ACHN (cell line): Measurements from ENCODE around the gene IFNA5.

Experiments
- DNase-seq: peaks from one replicate; pipeline ENCODE4 v3.0.0-alpha.2; 2015
- in situ Hi-C: cut with HindIII; loops from 2 replicates; pipeline ENCODE4 v1.10.0; 2017; ENCODE audit warnings: low sequenced_read_pairs, low pct_ligation_motif_present, low pct_unique_long_range_greater_than_20kb

The IFNA5 gene

DNA sequence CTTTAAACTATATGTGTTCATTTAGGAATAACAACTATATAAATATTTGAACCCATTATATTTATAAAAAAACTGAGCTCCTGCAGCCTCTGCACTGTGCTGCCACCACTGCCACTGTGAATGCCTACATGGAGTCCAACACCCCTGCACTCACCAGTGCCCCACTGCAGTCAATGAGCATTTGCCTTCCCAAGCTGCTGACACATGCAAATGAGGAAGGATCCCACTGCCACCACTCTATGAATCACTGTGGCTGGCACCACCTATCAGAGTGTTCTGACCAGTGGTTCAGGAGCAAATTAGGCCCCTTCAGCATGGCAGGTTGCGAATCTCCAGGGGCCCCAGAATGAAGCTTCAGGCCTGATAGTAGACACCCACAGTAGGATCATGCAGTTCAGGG, 9.1 kb downstream of the IFNA5 start:
- in situ Hi-C loops = no loop called here
- DNase-seq = no peak

DNA sequence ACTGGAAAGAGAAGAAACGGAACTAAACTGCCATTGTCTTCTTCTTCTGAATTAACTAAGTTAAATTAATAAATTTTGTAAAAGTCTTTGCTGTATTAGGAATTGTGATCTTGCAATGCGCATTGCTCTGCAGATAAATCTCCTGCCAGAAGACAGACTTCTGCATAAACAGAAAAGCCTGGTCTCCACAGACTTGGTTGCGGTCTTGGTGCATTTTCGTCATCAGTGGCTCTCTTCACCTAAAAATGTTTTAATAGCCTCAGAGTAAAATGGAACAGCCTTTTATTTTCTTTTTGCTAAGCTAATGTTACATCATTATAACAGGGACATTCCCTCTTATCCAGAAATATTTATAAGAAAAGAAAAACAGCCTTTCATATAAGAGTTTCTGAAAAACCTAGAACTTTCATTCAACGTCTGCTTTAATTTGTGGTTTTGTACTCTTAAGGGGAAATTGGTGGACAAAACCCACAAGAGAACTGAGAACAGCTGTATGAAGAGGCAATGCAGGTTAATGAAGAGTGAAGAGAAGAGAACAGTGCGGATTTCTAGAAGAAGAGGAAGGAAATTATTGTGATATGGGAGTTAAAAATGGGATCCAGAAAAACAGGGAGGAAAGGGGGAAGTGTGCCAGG, 10.1 kb downstream of the IFNA5 start:
- in situ Hi-C loops = no loop called here
- DNase-seq = no peak

DNA sequence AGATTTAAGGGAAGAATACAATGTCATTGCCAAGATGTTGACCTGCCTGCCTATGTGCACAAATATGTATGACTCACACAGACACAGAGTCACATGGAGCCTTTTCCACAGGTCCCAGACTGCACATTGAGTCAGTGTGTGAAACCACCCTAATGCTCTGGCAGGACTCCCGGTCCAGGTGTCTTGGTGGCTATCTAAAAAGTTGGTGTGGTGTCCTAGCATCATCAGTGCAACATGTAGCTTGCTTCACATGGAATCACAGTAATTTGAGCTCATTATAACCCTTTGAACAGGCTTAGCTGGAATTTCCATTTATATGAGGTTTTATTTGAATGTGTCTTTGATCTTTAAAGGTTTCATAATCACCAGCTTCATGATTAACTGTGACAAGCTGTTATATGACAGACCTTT, 10.7 kb downstream of the IFNA5 start:
- in situ Hi-C loops = no loop called here
- DNase-seq = no peak

DNA sequence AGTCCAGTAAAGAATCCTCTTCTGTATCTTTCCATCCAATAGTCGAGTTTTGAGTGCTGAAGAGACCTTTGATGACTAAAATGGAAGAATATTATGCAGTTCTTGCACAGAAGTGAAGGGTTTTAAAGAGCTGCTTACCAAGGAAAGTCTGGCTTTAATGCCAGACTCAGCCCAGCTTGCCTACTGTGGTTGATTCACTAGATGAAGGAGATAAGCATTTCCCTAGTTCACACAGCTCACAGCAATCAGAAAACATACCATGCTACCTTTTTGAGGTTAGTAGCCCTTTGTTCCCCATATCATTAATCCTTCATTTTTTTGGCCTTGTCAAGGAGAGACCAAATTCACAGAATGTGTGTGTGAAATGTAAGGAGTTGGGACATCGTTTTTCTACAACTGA, 15.3 kb downstream of the IFNA5 start:
- in situ Hi-C loops = no loop called here
- no peak for DNase-seq

DNA sequence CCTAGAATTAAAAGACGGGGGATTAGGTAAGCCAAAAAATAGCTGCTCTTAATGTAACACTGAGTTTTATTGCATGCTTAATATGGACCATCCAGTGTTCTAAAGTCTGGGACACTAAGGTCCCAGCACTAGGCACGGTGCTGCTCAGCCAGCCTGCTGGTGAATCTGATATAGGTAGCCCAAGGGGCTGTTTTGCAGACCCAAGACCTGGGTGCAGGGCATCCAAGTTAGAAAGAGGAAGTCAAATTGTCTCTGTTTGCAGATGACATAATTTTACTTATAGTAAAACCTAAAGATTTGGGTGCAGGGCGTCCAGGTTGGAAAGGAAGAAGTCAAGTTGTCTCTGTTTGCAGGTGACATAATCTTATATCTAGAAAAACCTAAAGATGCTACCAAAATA, 17.8 kb downstream of the IFNA5 start:
- DNase-seq = no peak
- in situ Hi-C loops = no loop called here

- DNase-seq = no peak
- in situ Hi-C loops = no loop called here
Observed at GRCh38 chr9:21286659-21287058, 18.5 kb downstream of the IFNA5 start.

- DNase-seq = no peak
- in situ Hi-C loops = no loop called here
Observed at GRCh38 chr9:21286099-21286498, 19.0 kb downstream of the IFNA5 start.

DNA sequence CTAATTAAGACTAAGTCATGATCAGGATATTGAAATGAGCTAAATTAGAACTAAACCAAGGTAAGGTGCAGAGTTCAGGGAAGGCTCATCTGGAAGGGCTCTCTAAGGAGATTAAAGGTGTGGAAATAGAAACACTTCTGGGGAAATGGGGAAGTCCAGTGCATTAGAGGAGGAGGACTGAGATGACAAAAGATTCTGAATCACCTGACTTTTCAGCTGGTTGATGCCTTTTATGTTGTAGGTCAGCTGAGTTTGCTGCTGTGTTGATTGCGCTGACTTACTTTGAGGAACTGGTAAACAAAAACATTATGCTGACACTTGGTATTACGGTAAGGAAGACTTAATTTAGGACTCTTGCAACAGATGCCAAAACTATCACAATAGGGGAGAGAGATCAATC, 23.8 kb downstream of the IFNA5 start:
- no peak for DNase-seq
- in situ Hi-C loops = no loop called here

DNA sequence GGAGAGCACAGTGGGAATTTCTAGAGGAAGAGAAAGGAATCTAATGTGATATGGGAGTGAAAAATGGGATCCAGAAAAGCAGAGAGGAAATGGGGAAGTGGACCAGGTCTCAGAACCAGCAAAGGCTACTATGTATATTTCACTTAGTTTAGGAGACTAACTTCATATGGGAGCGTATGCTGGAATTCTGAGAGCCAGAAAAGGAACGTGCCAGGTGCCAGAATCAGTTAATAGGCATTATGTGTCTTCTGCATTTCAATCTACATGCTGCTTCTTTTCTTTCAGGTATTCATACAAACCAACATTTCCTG, 36.8 kb downstream of the IFNA5 start:
- in situ Hi-C loops = no loop called here

GRCh38 chr9:21267485-21268346, 37.4 kb downstream of the IFNA5 start:
- in situ Hi-C loops = no loop called here
- no peak for DNase-seq

More for the DNA sequence above, 36.8 kb downstream of the IFNA5 start:
- DNase-seq = no peak

GRCh38 chr9:21266733-21267484, 38.2 kb downstream of the IFNA5 start:
- in situ Hi-C loops = no loop called here

GRCh38 chr9:21265421-21266189, 39.5 kb downstream of the IFNA5 start:
- no peak for DNase-seq
- in situ Hi-C loops = no loop called here

More at GRCh38 chr9:21266733-21267484, 38.2 kb downstream of the IFNA5 start:
- DNase-seq = no peak

- DNase-seq = no peak
- in situ Hi-C loops = no loop called here
Observed at GRCh38 chr9:21255538-21256212, 49.4 kb downstream of the IFNA5 start.
